Glomerular visceral epithelial cell (primary cell): Measurements from ENCODE around the gene EIF2AK3.
A peak's percentile ranks its signal among the peaks of the same experiment; 100 is the strongest.
"Not testable (repeated sequence)": the region's sequence is repeated elsewhere in the genome, so short reads cannot be mapped to it uniquely, and the experiment has no call there.

Experiments
- DNase-seq: peaks from one replicate; pipeline ENCODE4 v3.0.0-alpha.2; 2016; ENCODE audit errors: extremely low spot score

EIF2AK3 gene

DNA sequence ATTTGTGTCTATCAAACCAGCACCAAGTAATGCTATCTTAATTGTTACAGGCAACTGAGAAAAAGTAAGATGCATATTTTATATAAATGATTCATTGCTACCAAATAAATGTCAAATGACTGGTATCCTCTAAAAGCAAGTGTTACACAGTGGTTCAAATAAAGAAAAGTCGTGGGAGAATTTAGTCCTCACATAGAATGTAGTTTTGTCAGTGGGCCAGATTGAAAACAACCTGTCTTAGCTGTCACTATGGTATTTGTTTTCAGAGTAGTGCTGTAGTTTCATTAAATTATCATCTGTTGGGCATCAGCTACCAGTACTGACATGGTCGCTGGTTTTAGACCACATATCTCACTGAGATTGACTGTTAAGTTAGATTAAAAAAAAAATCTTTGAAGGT lies 10.2 kb upstream of the EIF2AK3 start:
- DNase-seq: no peak

DNA sequence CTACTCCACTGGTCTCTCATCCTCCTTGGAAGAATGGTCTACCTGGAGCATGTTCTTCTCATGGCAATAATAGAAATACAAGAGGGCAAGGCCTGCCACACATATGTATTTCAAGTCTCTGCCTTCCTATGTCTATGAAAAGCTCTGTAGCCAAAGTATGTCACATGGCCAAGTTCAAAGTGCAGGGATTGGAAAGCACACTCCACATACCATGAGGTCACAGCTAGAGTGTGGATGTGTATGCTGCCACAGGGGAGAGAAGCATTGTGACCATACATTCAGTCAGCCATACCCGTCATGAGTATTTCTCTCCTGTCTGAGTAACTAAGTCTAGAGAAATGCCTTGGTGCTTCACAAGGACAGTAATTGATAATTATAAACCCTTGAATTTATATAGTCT lies 8.8 kb upstream of the EIF2AK3 start:
- DNase-seq: no peak

DNA sequence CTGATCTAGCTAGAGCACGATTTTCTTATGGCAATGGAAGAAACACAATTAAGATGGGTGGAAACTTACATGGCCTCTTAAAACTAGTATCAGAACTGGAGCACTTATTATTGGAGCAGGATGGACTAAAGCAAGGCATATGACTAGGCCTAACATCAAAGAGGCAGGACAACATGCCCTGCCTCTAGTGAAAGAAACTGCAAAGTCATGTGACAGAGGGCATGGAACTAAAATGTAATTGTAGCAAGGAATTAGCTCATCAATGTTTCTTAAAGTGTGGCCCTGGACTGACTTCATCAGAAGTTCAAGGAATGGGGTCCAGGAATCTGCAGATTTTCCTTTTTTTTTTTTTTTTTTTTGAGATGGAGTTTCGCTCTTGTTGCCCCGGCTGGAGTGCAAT lies 5.3 kb upstream of the EIF2AK3 start:
- no peak for DNase-seq

DNA sequence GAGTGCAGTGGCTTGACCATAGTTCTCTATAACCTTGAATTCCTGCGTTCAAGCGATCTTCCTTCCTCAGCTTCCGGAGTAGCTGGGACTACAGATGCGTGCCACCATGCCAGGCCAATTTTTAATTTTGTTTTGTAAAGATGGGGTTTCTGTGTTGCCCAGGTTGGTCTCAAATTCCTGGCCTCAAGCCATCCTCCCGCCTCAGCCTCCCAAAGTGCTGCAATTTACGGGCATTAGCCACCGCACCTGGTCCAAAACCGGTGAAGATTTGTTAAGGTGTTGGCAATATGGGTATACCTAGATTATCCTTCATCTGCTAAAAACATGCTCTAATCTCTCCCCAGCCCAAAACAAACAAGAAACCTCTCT lies 1.3 kb upstream of the EIF2AK3 start:
- no peak for DNase-seq

DNA sequence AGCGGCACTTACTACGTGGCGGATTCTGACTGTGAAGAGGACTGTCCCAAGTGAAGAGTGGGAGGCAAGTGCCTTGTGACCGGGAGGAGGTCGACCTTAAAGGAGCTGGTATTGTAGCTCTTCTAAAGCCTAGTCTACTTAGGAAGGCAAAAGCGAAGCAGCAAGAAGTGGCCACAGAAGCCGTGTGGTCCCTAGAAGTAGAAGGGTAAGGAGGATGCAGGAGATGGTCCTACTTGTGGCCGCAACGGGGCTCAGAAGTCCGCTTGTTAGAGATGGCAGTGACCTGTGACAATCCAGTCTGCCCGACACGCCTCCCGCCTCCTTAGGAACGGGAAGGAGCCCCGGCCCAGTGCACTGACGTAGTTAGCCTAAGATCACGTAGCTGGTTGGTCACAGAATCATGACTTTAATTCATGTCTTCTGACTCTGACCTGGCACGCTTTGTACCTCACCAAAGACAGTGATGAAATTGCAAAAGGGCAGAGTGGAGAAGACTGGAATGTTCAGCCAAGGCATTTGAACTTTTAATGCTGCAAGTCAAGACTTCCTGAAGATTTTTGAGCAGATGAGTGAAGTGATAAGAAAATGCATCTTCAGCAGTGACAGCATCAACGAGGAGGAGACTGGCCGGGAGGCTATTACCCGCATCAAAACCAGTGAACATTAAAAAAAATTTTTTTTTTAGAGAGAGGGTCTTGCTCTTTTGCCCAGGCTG lies 749 bp upstream of the EIF2AK3 start:
- peak; percentile 87 for DNase-seq

DNA sequence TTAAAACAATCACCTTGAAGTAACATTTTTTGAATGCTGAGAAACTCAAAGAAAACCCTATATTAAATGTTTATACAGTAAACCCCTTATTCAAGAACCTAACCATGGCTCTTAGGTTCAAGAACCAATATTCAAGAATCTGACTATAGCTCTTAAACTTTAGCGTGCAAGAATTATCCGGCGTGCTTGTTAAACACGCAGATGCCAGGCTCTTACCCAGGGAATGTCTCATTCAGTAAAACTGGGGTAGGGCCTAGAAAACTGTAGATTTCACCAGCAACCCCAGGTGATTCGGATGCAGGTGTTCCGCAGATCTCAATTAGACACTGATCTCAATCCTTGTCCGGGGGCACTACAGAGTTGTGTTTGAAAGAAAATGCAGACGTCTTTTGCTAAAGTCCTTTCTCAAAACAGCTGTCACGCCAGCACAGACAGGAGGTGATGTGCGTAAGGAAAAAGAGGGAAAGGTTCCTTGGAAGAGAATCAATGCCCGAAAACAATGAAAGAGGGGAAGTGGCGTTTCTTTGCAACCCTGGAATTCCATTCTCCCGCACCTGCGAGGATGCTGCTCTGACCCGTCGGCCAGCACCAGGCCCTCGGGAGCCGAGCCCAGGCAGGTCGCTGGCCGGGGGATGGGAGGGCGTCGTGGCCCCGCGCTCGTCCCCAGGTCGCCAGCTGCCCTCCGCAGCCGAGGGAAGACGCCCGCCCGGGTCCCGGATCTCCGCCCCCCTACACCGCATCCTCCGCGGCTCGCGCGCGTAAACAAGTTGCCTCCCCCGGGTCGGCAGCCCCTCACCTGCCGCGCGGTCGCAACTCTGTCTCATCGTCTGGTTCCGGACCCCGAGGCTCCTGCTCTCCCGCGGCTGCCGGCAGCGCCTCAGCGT lies 851 bp downstream of the EIF2AK3 start:
- DNase-seq: peak; percentile 1

DNA sequence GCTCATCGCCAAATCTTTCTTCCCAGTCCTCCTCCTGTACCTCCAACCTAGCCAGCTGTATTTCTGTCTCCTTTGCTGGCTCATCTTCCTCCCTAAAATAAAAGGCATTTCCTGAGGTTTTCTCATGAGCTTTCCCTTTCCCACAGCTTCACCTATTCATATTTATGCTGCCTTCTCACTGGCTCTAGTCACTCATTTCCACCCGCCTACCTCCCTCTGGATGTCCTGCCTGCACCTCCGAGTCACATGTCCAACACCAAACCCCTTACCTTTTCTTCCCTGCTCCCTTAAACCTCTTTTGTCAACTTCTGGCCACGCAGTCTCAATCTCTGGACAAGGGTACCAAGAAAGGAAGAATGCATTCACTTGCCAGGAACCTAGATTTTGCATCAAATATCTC lies 2.8 kb downstream of the EIF2AK3 start:
- DNase-seq: no peak

DNA sequence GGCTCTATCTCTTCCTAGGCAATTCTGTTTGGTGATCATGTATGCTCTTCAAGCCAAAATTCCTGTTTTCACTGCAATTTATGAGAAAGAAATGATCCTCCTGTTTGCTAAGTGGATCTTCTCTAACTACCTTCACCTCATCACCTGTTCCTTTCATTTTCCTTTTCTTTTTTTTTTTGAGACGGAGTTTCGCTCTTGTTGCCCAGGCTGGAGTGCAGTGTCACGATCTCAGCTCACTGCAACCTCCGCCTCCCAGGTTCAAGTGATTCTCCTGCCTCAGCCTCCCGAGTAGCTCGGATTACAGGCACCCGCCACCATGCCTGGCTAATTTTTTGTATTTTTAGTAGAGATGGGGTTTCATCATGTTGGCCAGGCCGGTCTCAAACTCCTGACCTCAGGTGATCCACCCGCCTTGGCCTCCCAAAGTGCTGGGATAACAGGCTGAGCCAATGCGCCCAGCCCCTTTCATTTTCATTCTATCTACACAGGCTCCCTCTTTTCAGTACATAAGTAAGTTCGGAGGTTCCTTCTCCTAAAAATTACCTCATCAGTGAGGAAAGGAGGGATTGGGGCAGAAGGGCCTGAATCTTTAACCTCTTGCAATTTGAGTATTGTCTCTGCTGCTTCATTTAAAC lies 3.3 kb downstream of the EIF2AK3 start:
- not testable (repeated sequence) for DNase-seq

DNA sequence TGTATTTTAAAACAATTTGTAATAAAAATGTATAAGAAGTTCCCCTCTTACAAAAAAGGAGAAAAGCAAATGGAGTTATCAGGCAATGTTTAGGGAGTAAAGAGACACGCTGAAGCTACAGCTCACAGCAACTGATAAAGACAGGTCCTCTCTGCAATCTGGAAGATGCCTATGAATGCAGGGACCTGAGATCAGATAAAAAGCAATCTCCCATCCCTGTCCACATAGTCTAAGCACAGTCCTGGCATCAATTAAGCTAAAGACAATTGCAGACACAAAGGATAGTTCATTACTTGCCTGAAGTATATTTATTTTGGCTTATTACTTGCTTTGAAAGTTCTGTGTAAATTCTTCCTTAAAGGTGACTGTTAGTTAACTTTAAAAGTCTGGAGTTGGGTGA lies 5.0 kb downstream of the EIF2AK3 start:
- DNase-seq: no peak

DNA sequence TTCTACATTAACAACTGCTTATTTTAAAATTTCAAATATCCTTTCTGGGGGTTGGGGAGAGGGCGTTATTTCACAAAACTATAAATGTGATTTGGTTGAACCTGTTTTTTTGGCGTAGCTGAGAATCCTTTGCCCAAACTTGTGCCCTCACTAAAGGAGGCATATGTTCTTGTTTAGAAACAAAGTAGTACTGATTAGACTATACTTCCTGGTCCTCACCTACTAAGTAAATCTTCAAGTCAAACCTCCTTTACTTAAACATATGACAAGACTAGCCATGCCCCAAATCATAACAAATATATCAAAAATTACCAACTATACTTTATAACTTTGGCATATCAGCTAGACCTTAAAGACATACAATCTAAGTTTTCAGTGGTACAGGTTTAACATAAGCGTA lies 5.8 kb downstream of the EIF2AK3 start:
- DNase-seq: no peak

DNA sequence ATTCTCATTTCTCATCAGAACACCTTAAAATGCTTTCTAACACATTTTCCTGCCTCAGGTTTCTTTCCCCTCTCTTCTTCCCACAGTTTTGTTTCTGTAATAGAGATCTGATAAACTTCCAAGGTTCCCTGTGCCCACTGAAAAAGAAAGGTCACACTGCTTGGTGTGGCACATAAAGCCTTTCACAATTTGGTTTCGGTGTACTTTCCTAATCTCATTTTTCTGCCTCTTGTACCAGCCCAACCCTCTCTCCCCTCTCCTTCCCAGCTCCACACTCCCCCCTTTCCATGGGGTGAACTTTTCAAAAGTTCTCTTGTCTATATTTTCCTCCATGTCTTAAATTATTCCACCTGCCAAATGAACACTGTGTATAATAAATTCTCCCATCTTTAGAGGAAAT lies 7.2 kb downstream of the EIF2AK3 start:
- no peak for DNase-seq

DNA sequence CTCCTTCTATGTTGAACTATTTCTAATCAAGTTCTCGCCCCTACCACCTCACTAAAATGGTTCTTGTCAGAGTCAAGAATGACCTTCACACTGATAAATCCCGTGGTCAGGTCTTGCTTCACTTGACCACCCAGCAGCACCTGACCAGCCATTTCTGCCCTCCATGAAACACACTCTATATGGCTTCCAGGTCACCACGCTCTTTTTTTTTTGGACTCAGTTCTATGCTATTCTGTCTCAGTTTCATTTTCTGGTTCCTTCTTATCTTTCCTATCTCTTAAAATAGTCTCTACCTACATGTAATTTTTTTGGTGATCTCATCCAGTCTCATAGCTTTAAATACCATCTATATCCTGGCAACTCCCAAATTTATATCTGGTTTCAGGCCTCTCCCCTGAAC lies 11.4 kb downstream of the EIF2AK3 start:
- DNase-seq: no peak

DNA sequence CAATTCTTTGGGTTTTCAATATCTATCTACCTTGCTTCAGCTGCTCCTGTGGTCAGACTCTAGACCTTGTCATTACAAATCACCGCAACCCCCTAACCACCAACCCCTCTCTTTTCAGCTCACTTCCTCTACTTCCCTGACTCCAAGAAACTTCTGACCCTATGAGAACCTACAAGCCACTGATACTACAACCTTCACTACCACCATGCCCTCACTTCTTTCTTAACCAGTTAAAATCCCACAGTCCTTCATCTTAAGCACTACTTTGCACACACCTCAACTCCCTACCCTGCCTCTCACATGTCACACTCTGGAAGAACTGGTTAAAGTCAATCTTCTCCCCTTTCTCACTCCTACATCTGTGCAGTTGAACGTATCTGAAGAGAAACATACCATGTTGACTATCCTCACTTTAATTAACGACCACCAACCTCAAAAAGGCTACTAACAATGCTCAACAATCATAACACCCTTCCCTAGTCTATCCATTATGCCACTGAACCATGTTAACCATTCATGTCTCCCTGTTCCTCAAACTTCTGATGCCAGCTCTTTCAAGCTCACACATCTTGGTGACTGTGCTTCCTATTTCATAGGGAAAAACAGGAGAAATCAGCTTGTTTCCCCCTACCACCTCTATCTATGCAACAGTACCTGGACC lies 12.6 kb downstream of the EIF2AK3 start:
- DNase-seq: no peak

DNA sequence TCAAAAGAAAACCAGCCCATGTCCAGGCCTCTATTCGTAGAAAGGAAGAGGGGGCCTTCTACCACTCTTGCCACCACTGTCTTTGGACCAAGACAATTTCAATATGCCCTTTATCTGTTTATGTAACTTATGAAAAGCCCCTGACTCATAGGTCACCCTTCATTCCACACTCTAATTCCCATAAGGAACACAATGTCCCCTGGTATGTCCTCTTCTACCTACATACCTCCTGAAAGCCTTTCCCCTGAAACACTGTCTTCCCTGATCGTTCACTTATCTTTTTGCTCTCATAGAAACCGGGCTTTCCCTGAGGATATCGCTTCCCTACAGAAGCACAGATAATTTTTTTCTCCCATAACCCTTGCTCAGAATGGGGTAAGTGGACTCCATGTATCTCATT lies 13.3 kb downstream of the EIF2AK3 start:
- no peak for DNase-seq

DNA sequence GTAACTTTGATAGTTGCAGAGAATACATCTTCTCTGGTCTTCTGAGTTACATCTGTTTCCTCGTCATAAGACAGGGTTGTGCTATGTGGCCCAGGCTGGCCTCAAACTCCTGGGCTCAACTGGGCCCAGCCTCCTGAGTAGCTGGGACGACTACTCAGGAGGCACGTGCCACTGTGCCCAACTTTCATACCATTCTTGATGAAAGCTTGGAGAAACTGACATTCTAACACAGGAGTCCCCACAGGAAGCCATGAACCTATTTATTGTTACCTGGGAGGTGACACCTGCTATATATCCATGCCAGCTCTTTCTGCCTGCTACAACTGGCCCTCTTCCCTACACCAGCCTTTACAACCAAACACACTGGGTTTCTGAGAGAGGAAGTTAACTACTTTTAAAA lies 19.1 kb downstream of the EIF2AK3 start:
- DNase-seq: no peak

DNA sequence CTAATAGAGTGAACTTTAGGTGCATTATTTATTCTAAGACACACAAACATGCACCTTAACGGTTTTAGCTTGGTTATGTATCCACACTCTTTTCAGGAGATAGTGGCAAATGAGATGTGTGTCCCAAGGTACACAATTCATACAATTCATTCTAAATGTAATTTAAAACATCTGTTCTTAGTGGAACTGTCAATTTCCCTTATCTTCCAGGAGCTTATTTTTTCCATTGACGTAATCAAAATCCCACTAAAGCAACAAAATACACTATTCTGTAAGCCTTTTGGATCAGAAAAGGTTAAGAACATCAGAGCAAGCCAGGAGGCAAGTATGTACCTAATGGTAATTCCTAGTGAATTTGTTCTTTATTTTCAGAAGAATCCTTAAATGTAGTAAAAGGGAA lies 19.8 kb downstream of the EIF2AK3 start:
- no peak for DNase-seq

DNA sequence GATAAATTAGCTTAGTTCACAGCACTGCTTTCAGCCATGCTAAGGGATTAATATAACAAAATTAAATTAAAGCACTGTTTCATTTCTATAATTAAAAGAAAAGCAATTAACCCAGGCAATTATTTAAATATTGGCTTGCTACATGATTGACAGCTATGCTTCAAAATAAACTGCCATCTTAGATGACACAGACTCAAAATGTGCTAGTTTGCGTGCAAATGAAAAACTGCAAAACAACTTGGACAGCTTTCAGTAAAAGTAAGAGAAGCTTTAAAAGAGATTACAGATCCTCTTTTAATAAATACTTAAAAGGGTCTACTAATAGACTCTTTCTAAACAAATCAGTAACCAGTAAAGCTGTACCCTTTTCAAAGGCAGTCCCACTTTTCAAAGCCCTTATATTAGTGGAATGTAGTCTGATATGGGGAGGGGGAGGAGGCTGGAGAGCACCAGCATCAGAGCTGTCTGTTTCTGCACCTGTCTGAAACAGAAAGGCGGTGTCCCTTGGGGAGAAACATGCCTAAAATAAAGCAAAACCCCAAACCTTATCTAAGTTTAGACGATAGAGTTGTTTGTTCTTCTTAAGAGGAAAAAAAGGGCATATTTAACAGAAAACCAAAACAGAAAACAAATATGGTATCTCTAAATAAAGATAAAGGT lies 20.8 kb downstream of the EIF2AK3 start:
- no peak for DNase-seq

DNA sequence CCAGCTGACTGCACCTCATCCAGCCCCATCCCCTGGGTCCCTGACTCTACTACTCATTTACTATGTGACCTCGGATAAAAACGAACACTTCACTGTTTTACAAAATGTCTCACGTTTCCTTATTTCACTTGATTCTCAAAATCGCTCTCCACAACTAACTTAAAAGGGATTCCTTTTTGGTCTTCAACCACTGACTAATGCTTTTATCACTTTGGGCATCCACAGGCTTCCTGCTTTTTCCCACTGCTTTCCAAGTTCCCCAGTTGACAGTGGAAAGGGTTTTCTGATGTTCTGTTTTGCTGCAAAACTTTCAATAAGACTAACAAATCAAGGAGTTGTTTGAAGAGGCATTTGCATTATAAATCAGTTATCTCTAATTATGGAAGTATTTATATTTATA lies 24.1 kb downstream of the EIF2AK3 start:
- DNase-seq: no peak

DNA sequence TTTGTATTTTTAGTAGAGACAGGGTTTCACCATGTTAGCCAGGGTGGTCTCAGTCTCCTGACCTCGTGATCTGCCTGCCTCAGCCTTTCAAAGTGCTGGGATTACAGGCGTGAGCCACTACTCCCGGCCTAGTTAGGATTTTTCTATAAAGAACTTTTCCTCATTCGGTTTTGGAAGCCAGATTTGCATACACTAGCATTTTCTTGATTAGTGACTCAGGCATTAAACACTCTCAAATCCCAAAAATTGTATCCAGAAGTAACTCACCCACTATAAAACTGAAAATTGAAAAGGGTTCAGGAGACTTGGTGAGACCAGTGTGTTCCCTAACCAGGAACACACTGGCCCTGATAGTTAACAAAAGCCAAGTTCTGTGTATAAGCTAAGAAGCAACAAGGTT lies 25.2 kb downstream of the EIF2AK3 start:
- DNase-seq: no peak

DNA sequence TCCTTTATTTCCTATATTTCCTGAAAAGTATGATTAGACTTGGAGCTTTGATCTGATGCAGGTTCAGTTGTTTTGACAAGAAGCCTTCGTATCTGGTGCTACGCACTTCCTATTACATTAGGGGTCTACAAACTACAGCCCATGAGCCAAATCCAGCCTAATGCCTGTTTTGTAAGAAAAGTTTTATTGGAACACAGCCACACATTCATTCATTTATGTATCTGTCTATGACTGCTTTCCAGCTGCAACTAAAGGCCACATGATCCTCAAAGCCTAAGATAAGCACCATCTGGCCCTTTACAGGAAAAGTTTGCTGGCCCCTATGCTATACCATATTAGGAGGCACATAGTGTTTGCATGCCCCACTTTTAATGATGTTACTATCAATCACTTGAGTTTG lies 26.0 kb downstream of the EIF2AK3 start:
- no peak for DNase-seq

DNA sequence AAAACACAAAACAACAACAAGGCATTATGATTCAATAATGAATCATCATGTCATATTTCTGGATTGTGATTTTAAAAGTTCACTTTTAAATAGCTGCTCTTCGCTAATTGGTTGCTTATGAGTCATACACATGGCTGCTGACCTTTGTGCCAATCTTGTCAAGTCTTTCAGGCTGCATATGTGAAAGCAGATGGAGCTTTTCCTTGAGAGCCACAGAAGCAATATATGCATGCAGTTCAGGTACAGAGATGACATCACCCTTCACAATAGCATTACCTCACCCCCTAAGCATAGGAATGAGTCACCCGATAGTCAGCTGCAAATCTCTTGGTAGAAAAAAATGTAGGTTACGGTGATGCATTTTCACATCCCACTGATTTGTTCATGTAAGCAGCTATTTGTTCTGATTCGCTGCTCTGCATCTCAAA lies 27.2 kb downstream of the EIF2AK3 start:
- peak; percentile 96 for DNase-seq

DNA sequence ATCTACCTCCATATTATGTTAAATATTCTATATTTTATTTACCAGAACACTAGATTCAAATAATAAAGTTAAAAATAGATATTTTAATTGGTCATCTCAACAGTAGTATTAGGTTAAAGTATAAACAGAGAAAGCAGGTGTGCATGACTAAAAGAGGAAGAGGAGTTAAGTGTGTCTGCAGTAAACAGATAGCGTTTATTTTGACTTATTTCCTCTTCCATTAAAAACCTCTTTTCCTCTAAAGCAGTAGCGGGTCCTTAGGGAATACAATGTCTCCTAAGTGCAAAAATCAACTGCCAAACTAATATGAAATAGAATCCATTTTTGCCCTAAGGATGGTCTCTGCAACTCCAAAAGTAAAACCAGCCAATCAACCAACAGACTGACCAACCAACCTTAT lies 27.7 kb downstream of the EIF2AK3 start:
- DNase-seq: no peak
